ENCODE data around the gene SPTBN1.

GRCh38 chr2:54526226-54526879 is 70.2 kb downstream of the SPTBN1 start:
- TF ChIP-seq, protein P1, sequence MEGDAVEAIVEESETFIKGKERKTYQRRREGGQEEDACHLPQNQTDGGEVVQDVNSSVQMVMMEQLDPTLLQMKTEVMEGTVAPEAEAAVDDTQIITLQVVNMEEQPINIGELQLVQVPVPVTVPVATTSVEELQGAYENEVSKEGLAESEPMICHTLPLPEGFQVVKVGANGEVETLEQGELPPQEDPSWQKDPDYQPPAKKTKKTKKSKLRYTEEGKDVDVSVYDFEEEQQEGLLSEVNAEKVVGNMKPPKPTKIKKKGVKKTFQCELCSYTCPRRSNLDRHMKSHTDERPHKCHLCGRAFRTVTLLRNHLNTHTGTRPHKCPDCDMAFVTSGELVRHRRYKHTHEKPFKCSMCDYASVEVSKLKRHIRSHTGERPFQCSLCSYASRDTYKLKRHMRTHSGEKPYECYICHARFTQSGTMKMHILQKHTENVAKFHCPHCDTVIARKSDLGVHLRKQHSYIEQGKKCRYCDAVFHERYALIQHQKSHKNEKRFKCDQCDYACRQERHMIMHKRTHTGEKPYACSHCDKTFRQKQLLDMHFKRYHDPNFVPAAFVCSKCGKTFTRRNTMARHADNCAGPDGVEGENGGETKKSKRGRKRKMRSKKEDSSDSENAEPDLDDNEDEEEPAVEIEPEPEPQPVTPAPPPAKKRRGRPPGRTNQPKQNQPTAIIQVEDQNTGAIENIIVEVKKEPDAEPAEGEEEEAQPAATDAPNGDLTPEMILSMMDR (conservative IDR thresholded peaks at IDR 0.05): no peak
- no peak for TF ChIP-seq EZH2 (IDR thresholded peaks at IDR 0.05; ENCODE audit: low read depth)

All from PC-9 (cell line).